IMR-90 (cell line): Measurements from ENCODE around the gene CABP4. TPM values are rescaled to one million over a fixed set of nuclear protein-coding genes. Genes with fewer than 3 reads are reported as not detected.

ENCODE experiments used
- ATAC-seq: fragments of 200-7000 bp; cut with Tn5 transposase; 2 replicates; pipeline ENCODE4 v1.9.1; 2020; ENCODE audit warnings: low read depth, mild to moderate bottlenecking, moderate library complexity
- BruUV-seq: library from RNA; stranded (reverse); fragments of 400-500 nt; replicated peaks from 2 replicates; lab custom pipeline; 2021; lab: Mats Ljungman, UMichigan
- CTCF ChIA-PET: fragments of 300-600 bp; formaldehyde crosslinking; extraction: SDS; loops from one replicate; lab custom pipeline; 2021; ENCODE audit warnings: antibody characterized with exemption; lab: Yijun Ruan, JAX
- POLR2A ChIA-PET: fragments of 300-600 bp; sonication (Branson Sonifier 250); formaldehyde crosslinking; loops from one replicate; lab custom pipeline; 2022; ENCODE audit warnings: antibody characterized with exemption; ENCODE audit not compliant: unreplicated experiment; lab: Charles Lee
- DNase-seq: peaks from one replicate; pipeline ENCODE4 v3.0.0; 2013
- H2AFZ ChIP-seq: replicated peaks from 2 replicates; pipeline ENCODE3; 2013; ENCODE audit warnings: low read length, mild to moderate bottlenecking; ENCODE audit not compliant: poor library complexity
- H2AK5ac ChIP-seq: 2 replicates; pipeline ENCODE4 v1.6.1; 2013; ENCODE audit warnings: low read depth, low read length, inconsistent platforms
- H2AK9ac ChIP-seq: replicated peaks from 2 replicates; pipeline ENCODE3; 2013; ENCODE audit warnings: mild to moderate bottlenecking, low read depth, low read length, moderate library complexity; ENCODE audit not compliant: poor library complexity
- H2BK120ac ChIP-seq: 2 replicates; pipeline ENCODE4 v1.6.1; 2013; ENCODE audit warnings: low read depth, low read length, inconsistent platforms
- H2BK15ac ChIP-seq: 3 replicates; pipeline ENCODE4 v1.6.1; 2013; ENCODE audit warnings: low read depth, low read length, inconsistent platforms
- H2BK20ac ChIP-seq: 2 replicates; pipeline ENCODE4 v1.6.1; 2013; ENCODE audit warnings: low read depth, mild to moderate bottlenecking, inconsistent platforms, low read length, moderate library complexity
- H2BK5ac ChIP-seq: 2 replicates; pipeline ENCODE4 v1.6.1; 2013; ENCODE audit warnings: mild to moderate bottlenecking, low read depth, low read length, inconsistent platforms; ENCODE audit not compliant: poor library complexity, severe bottlenecking
- H3K14ac ChIP-seq: replicated peaks from 2 replicates; pipeline ENCODE4 v1.6.1; 2013; ENCODE audit warnings: low read depth, low read length, inconsistent platforms
- H3K18ac ChIP-seq: 2 replicates; pipeline ENCODE4 v1.6.1; 2013; ENCODE audit warnings: low read depth, low read length, control low read depth
- H3K23ac ChIP-seq: 2 replicates; pipeline ENCODE4 v1.6.1; 2013; ENCODE audit warnings: low read depth, low read length, inconsistent platforms
- H3K27ac ChIP-seq: 2 replicates; pipeline ENCODE4 v1.5.1; 2013; ENCODE audit warnings: mild to moderate bottlenecking, control low read depth, low read length; ENCODE audit not compliant: insufficient read depth
- H3K27me3 ChIP-seq: 2 replicates; pipeline ENCODE4 v1.6.1; 2013; ENCODE audit warnings: low read length; ENCODE audit not compliant: control insufficient read depth, insufficient read depth
- H3K36me3 ChIP-seq: 2 replicates; pipeline ENCODE4 v1.6.1; 2013; ENCODE audit warnings: low read length, mixed read lengths; ENCODE audit not compliant: control insufficient read depth, insufficient read depth
- H3K4ac ChIP-seq: 2 replicates; pipeline ENCODE4 v1.6.1; 2013; ENCODE audit warnings: low read depth, low read length, inconsistent platforms
- H3K4me1 ChIP-seq: 2 replicates; pipeline ENCODE4 v1.6.1; 2013; ENCODE audit warnings: low read length, mixed read lengths; ENCODE audit not compliant: control insufficient read depth, insufficient read depth
- H3K4me2 ChIP-seq: 2 replicates; pipeline ENCODE4 v1.6.1; 2013; ENCODE audit warnings: low read depth, mild to moderate bottlenecking, control low read depth, low read length, moderate library complexity
- H3K4me3 ChIP-seq: 2 replicates; pipeline ENCODE4 v1.5.1; 2013; ENCODE audit warnings: low read depth, mild to moderate bottlenecking, control low read depth, low read length, moderate library complexity; ENCODE audit not compliant: insufficient read depth
- H3K56ac ChIP-seq: 2 replicates; pipeline ENCODE4 v1.6.1; 2013; ENCODE audit warnings: low read length, inconsistent platforms; ENCODE audit not compliant: insufficient read depth; ENCODE audit errors: extremely low read depth
- H3K79me1 ChIP-seq, 2 experiments: 2 replicates each; pipeline ENCODE4 v1.6.1; 2013; ENCODE audit warnings: low read length in 2 of 2, inconsistent platforms in 1 of 2, low read depth in 1 of 2
- H3K9ac ChIP-seq: 2 replicates; pipeline ENCODE4 v1.6.1; 2013; ENCODE audit warnings: low read depth, low read length, control low read depth
- H3K9me1 ChIP-seq: 2 replicates; pipeline ENCODE4 v1.6.1; 2013; ENCODE audit warnings: low read length, inconsistent platforms; ENCODE audit not compliant: insufficient read depth
- H3K9me3 ChIP-seq: 2 replicates; pipeline ENCODE4 v1.6.1; 2013; ENCODE audit warnings: low read length; ENCODE audit not compliant: control insufficient read depth, insufficient read depth
- H4K20me1 ChIP-seq: 2 replicates; pipeline ENCODE4 v1.6.1; 2013; ENCODE audit warnings: low read length, inconsistent platforms; ENCODE audit not compliant: insufficient read depth
- H4K5ac ChIP-seq: 2 replicates; pipeline ENCODE4 v1.6.1; 2013; ENCODE audit warnings: mild to moderate bottlenecking, low read depth, low read length, control low read depth
- H4K8ac ChIP-seq, 2 experiments: 2 replicates each; pipeline ENCODE4 v1.6.1; 2013; ENCODE audit warnings: low read depth in 2 of 2, low read length in 2 of 2, control low read depth in 1 of 2, inconsistent platforms in 1 of 2
- H4K91ac ChIP-seq: 2 replicates; pipeline ENCODE4 v1.6.1; 2013; ENCODE audit warnings: low read depth, low read length, inconsistent platforms; ENCODE audit not compliant: insufficient read depth
- BHLHE40 ChIP-seq: fragments of 150-350 bp; IDR thresholded peaks from 2 replicates; pipeline ENCODE4 v1.6.1; 2016; ENCODE audit warnings: mild to moderate bottlenecking, low read depth, low read length
- CEBPB ChIP-seq: IDR thresholded peaks from 2 replicates; pipeline ENCODE4 v1.6.1; 2012; ENCODE audit warnings: low read depth, low read length, improper control_type of control experiment
- CHD1 ChIP-seq: IDR thresholded peaks from 2 replicates; pipeline ENCODE4 v1.6.1; 2012; ENCODE audit warnings: low read depth, low read length, improper control_type of control experiment
- CTCF ChIP-seq: conservative IDR thresholded peaks from 2 replicates; pipeline ENCODE4 v1.5.1; 2012; ENCODE audit warnings: mild to moderate bottlenecking, low read depth, low read length, improper control_type of control experiment
- ELK1 ChIP-seq: fragments of 150-350 bp; IDR thresholded peaks from 2 replicates; pipeline ENCODE4 v1.6.1; 2016; ENCODE audit warnings: low read depth, mild to moderate bottlenecking, low read length, moderate library complexity, borderline replicate concordance
- FOS ChIP-seq: fragments of 150-350 bp; IDR thresholded peaks from 2 replicates; pipeline ENCODE4 v1.6.1; 2016; ENCODE audit warnings: low read depth, low read length
- MAFK ChIP-seq: IDR thresholded peaks from 2 replicates; pipeline ENCODE4 v1.6.1; 2012; ENCODE audit warnings: low read depth, low read length, improper control_type of control experiment
- MAZ ChIP-seq: IDR thresholded peaks from 2 replicates; pipeline ENCODE4 v1.6.1; 2012; ENCODE audit warnings: low read depth, mild to moderate bottlenecking, low read length, improper control_type of control experiment, moderate library complexity, borderline replicate concordance
- MXI1 ChIP-seq: IDR thresholded peaks from 2 replicates; pipeline ENCODE4 v1.6.1; 2012; ENCODE audit warnings: low read depth, mild to moderate bottlenecking, low read length, moderate library complexity, borderline replicate concordance
- NFE2L2 ChIP-seq: fragments of 150-350 bp; IDR thresholded peaks from 2 replicates; pipeline ENCODE4 v1.6.1; 2016; ENCODE audit warnings: low read depth, mild to moderate bottlenecking, low read length
- POLR2A ChIP-seq: IDR thresholded peaks from 2 replicates; pipeline ENCODE4 v1.6.1; 2012; ENCODE audit warnings: mild to moderate bottlenecking, low read depth, low read length
- RAD21 ChIP-seq: IDR thresholded peaks from 2 replicates; pipeline ENCODE4 v1.6.1; 2012; ENCODE audit warnings: low read length, improper control_type of control experiment
- RCOR1 ChIP-seq: IDR thresholded peaks from 2 replicates; pipeline ENCODE4 v1.6.1; 2012; ENCODE audit warnings: mild to moderate bottlenecking, low read length, improper control_type of control experiment; ENCODE audit not compliant: insufficient replicate concordance
- RFX5 ChIP-seq: IDR thresholded peaks from 2 replicates; pipeline ENCODE4 v1.8.0; 2012; ENCODE audit warnings: low read depth, mild to moderate bottlenecking, low read length, moderate library complexity
- SMC3 ChIP-seq: fragments of 150-350 bp; IDR thresholded peaks from 2 replicates; pipeline ENCODE4 v1.6.1; 2016; ENCODE audit warnings: low read depth, mild to moderate bottlenecking, antibody characterized with exemption, low read length, moderate library complexity
- USF2 ChIP-seq: fragments of 150-350 bp; IDR thresholded peaks from 2 replicates; pipeline ENCODE4 v1.6.1; 2017; ENCODE audit warnings: mild to moderate bottlenecking, antibody characterized with exemption, low read length, low read depth
- whole genome bisulfite sequencing, 2 experiments: methylation state at CpG; one replicate each; pipeline versions ENCODE4 v1.1.5 to v1.1.7; 2013; ENCODE audit warnings: missing lambda C conversion rate in 2 of 2; ENCODE audit not compliant: insufficient read length in 1 of 2; ENCODE audit errors: extremely low coverage in 2 of 2; 5-methylcytosine and 5-hydroxymethylcytosine counted together
- dilution Hi-C: fragments of 300-500 bp; cut with HindIII; formaldehyde crosslinking; loops from one replicate; pipeline ENCODE4 v1.14.3; 2018; ENCODE audit warnings: low sequenced_read_pairs; ENCODE audit not compliant: unreplicated experiment
- in situ Hi-C: fragments of 300-500 bp; cut with MboI; formaldehyde crosslinking; loops from 3 replicates; pipeline ENCODE4 v1.14.3; 2019; ENCODE audit warnings: low sequenced_read_pairs, inconsistent platforms, mixed read lengths
- intact Hi-C: fragments of 100-400 bp; cut with micrococcal nuclease; formaldehyde crosslinking; loops from 2 replicates; pipeline ENCODE4 v1.10.0; 2022
- polyA plus RNA-seq, 3 experiments: library from polyadenylated mRNA; depleted of rRNA; stranded (reverse); fragments of >200 nt; gene quantifications; 2 replicates each; pipeline ENCODE4 v1.2.3, GENCODE V29; 2012; ENCODE audit warnings: low replicate concordance in 1 of 3
- total RNA-seq: library from RNA; depleted of rRNA; stranded (reverse); fragments of >200 nt; gene quantifications from 2 replicates; pipeline ENCODE4 v1.2.3, GENCODE V29; 2012

CABP4 gene
- total and polyA plus RNA-seq, 2 of the 4 experiments (the other 2 are of a cell fraction), result not detected

GRCh38 chr11:67486481-67487195, 31.5 kb downstream of the CABP4 start:
- ATAC-seq, result no peak
- dilution Hi-C loops, result no loop called here

More at GRCh38 chr11:67486481-67487195, 31.5 kb downstream of the CABP4 start:
- Histone ChIP-seq H3K9ac (no peak overlapping the region), H3K56ac (no peak overlapping the region), H2BK20ac (no peak overlapping the region), H2BK15ac (no peak overlapping the region), H2BK120ac (no peak overlapping the region), H4K5ac (no peak overlapping the region), H3K27ac (no peak overlapping the region), H3K9me1 (peaks cover 19% of the 10 kb centered on the region), H3K79me1 (peaks cover 14 to 38% of the 10 kb centered on the region in 2 experiments), H3K4me2 (no peak overlapping the region), H3K14ac (no peak overlapping the region), H2BK5ac (no peak overlapping the region), H3K36me3 (peaks cover 29% of the 10 kb centered on the region), H2AK9ac (peak overlapping the region; percentile 22), H2AFZ (no peak overlapping the region), H3K4ac (no peak overlapping the region), H2AK5ac (no peak overlapping the region), H4K8ac (no peak overlapping the region), H3K4me1 (peaks cover 3% of the 10 kb centered on the region; the same call in 1 of the 2 replicates), H3K23ac (no peak overlapping the region), H3K4me3 (no peak overlapping the region), H4K20me1 (no peaks in the 10 kb centered on the region; the same call in none of the 2 replicates), H3K9me3 (no peaks in the 10 kb centered on the region), H4K91ac (no peak overlapping the region), H3K18ac (no peak overlapping the region), H3K27me3 (no peaks in the 10 kb centered on the region)
- ChIA-PET POLR2A (no interaction called here), CTCF (no interaction called here)
- TF ChIP-seq NFE2L2 (no peak), MXI1 (no peak), FOS (no peak), RAD21 (no peak), POLR2A (no peak), CTCF (no peak), MAFK (no peak), CHD1 (no peak), RCOR1 (no peak), RFX5 (no peak), ELK1 (no peak), SMC3 (no peak), CEBPB (no peak), MAZ (no peak), USF2 (no peak), BHLHE40 (no peak)
- in situ Hi-C loops, result no loop called here
- 90% methylated on average over 16 of the region's 20 CpGs; no CpG with 5 or more reads in 1 of the 2 experiments for WGBS, 2 experiments
- BruUV-seq, result no TSS peak
- intact Hi-C loops, result no loop called here
- DNase-seq, result no peak
